CD14-positive monocyte (primary cell): Measurements from ENCODE around the gene HTR3A. TPM values are rescaled to one million over a fixed set of nuclear protein-coding genes. Genes with fewer than 3 reads are reported as not detected.

Source experiments
- DNase-seq, 3 donors: peaks; one replicate each; pipeline ENCODE4 v3.0.0-alpha.2; 2011 to 2022
- H2AFZ ChIP-seq: 2 replicates; pipeline ENCODE4 v1.6.0; 2012; ENCODE audit warnings: mild to moderate bottlenecking, low read depth, low read length, inconsistent platforms; ENCODE audit not compliant: insufficient read depth, poor library complexity, severe bottlenecking
- H3K27ac ChIP-seq, 2 donors: 1 replicate in 1 of 2; 2 replicates in 1 of 2; pipeline ENCODE4 v1.5.1; 2012 to 2013; ENCODE audit warnings: low read length in 2 of 2, control low read depth in 1 of 2, inconsistent platforms in 1 of 2, low read depth in 1 of 2, mild to moderate bottlenecking in 1 of 2
- H3K27me3 ChIP-seq, 2 donors: one replicate each; pipeline versions ENCODE4 v1.6.0 to v1.6.1; 2011 to 2013; ENCODE audit warnings: low read length in 2 of 2; ENCODE audit not compliant: control insufficient read depth in 2 of 2, insufficient read depth in 2 of 2
- H3K36me3 ChIP-seq, 2 donors: replicated peaks in 1 of 2; 1 replicate in 1 of 2; 2 replicates in 1 of 2; pipeline versions ENCODE4 v1.5.1 to v1.6.1; 2012 to 2013; ENCODE audit warnings: low read length in 2 of 2, control low read depth in 1 of 2, inconsistent platforms in 1 of 2, mild to moderate bottlenecking in 1 of 2; ENCODE audit not compliant: insufficient read depth in 2 of 2, control insufficient read depth in 1 of 2
- H3K4me1 ChIP-seq, 2 donors: 1 replicate in 1 of 2; 2 replicates in 1 of 2; pipeline versions ENCODE4 v1.5.1 to v1.6.1; 2012 to 2013; ENCODE audit warnings: low read length in 2 of 2, control low read depth in 1 of 2, inconsistent platforms in 1 of 2, mild to moderate bottlenecking in 1 of 2, moderate library complexity in 1 of 2; ENCODE audit not compliant: insufficient read depth in 2 of 2, control insufficient read depth in 1 of 2
- H3K4me2 ChIP-seq: replicated peaks from 2 replicates; pipeline ENCODE3; 2012; ENCODE audit warnings: low read length, moderate library complexity, mild to moderate bottlenecking; ENCODE audit not compliant: poor library complexity, severe bottlenecking; ENCODE audit errors: extremely low read depth
- H3K4me3 ChIP-seq, 3 experiments: fragments of 200-600 bp in 1 of 3; sonication (generic) in 1 of 3; replicated peaks in 1 of 3; 1 replicate in 2 of 3; 2 replicates in 1 of 3; pipeline ENCODE4 v1.5.1; 2011 to 2013; ENCODE audit warnings: low read length in 3 of 3, mild to moderate bottlenecking in 3 of 3, control low read depth in 2 of 3, low read depth in 2 of 3, inconsistent platforms in 1 of 3, moderate library complexity in 1 of 3
- H3K79me2 ChIP-seq: 2 replicates; pipeline ENCODE4 v1.6.0; 2012; ENCODE audit warnings: mild to moderate bottlenecking, control low read depth, inconsistent platforms, low read length, moderate library complexity; ENCODE audit not compliant: insufficient read depth
- H3K9ac ChIP-seq: 2 replicates; pipeline ENCODE4 v1.6.0; 2017; ENCODE audit warnings: low read length, mild to moderate bottlenecking; ENCODE audit not compliant: insufficient read depth, poor library complexity, severe bottlenecking
- H3K9me3 ChIP-seq, 2 donors: replicated peaks in 1 of 2; 1 replicate in 1 of 2; 2 replicates in 1 of 2; pipeline versions ENCODE4 v1.5.1 to v1.6.1; 2012 to 2013; ENCODE audit warnings: low read length in 2 of 2, control low read depth in 1 of 2; ENCODE audit not compliant: control insufficient read depth in 1 of 2, insufficient read depth in 1 of 2
- H4K20me1 ChIP-seq: 2 replicates; pipeline ENCODE4 v1.6.0; 2012; ENCODE audit warnings: mild to moderate bottlenecking, low read length, control low read depth, moderate library complexity; ENCODE audit not compliant: insufficient read depth
- H3K27ac Mint-ChIP-seq, 7 donors: one replicate each; pipeline ENCODE4 v1.8.0; 2020; ENCODE audit warnings: mild to moderate bottlenecking in 7 of 7, mixed read lengths in 7 of 7, moderate library complexity in 6 of 7, inconsistent platforms in 2 of 7
- H3K27me3 Mint-ChIP-seq, 3 donors: one replicate each; pipeline ENCODE4 v1.8.0; 2021 to 2022; ENCODE audit warnings: low read depth in 3 of 3, mild to moderate bottlenecking in 3 of 3, mixed read lengths in 3 of 3, moderate library complexity in 3 of 3, inconsistent platforms in 1 of 3
- H3K36me3 Mint-ChIP-seq, 2 donors: one replicate each; pipeline ENCODE4 v1.8.0; 2020; ENCODE audit warnings: mixed read lengths in 2 of 2, inconsistent platforms in 1 of 2, mild to moderate bottlenecking in 1 of 2
- H3K4me1 Mint-ChIP-seq: one replicate; pipeline ENCODE4 v1.8.0; 2020; ENCODE audit warnings: mild to moderate bottlenecking, mixed read lengths
- H3K4me3 Mint-ChIP-seq, 2 donors: one replicate each; pipeline ENCODE4 v1.8.0; 2020; ENCODE audit warnings: mild to moderate bottlenecking in 2 of 2, mixed read lengths in 2 of 2, moderate library complexity in 1 of 2
- H3K9me3 Mint-ChIP-seq, 7 donors: one replicate each; pipeline ENCODE4 v1.8.0; 2020 to 2022; ENCODE audit warnings: mixed read lengths in 7 of 7, mild to moderate bottlenecking in 6 of 7, moderate library complexity in 6 of 7, inconsistent platforms in 2 of 7
- WGBS: methylation state at CpG from one replicate; pipeline ENCODE4 v1.1.5; 2013; ENCODE audit warnings: missing lambda C conversion rate; ENCODE audit not compliant: insufficient coverage; 5-methylcytosine and 5-hydroxymethylcytosine counted together
- intact Hi-C, 2 donors: fragments of 100-400 bp; cut with micrococcal nuclease; formaldehyde crosslinking; loops; one replicate each; pipeline versions ENCODE4 v1.15.0 to v1.15.1; 2023
- polyA plus RNA-seq, 3 donors: library from polyadenylated mRNA; depleted of rRNA in 1 of 3; unstranded in 2 of 3; stranded (reverse) in 1 of 3; fragments of 300-500 nt in 2 of 3; fragments of >200 nt in 1 of 3; fragmentation: Illumina TruSeq in 2 of 3; gene quantifications; 1 replicate in 2 of 3; 2 replicates in 1 of 3; pipeline ENCODE4 v1.2.3, GENCODE V29; 2012 to 2021
- TF ChIP-seq, protein P1 (sequence below): fragments of 200-600 bp; IDR thresholded peaks from one replicate; pipeline ENCODE4 v1.8.0; 2022; ENCODE audit warnings: antibody characterized with exemption, mild to moderate bottlenecking

HTR3A gene
- polyA plus RNA-seq, 3 donors, result not detected

DNA sequence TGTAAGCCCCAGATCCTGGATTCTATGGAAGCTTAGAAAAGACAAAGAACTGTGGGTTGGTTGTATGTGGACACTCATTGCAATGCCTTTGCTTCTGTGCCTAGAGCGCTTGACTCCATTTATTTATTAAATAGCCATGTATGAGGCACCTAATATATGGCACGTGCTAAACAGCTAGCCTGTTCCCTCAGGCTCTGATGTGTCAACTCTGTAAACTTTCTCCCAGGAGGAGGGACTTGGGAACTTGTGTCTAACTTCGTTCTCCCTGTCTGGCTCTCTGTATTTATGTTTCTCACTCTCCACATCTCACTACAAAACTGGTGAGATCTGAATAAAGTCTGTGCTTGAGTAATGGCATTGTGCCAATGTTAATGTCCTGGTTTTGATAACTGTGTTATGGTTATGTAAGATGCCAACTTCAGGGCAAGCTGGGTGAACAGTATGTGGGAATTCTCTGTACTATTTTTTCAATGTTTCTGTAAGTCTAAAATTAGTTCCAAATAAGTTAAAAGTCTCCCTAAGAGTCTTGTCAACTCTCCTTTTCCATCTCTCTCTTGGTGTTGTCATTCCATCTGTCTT lies 50.5 kb downstream of the HTR3A start:
- no CpG with 5 or more reads among the region's 3 CpGs for WGBS
- H3K79me2 ChIP-seq, result no peaks in the 10 kb centered on the region
- H3K4me1 ChIP-seq, result no peaks in the 10 kb centered on the region
- H3K4me3 ChIP-seq, result no peak overlapping the region
- intact Hi-C loops, result loop anchor here in 1 of 2 donors (10.0 kb wide), 1 partner anchor 131 kb away; no protein-coding TSS in a partner anchor
- no peak overlapping the region for H3K4me3 Mint-ChIP-seq
- no peaks in the 10 kb centered on the region for H3K9me3 ChIP-seq
- TF ChIP-seq, protein P1, sequence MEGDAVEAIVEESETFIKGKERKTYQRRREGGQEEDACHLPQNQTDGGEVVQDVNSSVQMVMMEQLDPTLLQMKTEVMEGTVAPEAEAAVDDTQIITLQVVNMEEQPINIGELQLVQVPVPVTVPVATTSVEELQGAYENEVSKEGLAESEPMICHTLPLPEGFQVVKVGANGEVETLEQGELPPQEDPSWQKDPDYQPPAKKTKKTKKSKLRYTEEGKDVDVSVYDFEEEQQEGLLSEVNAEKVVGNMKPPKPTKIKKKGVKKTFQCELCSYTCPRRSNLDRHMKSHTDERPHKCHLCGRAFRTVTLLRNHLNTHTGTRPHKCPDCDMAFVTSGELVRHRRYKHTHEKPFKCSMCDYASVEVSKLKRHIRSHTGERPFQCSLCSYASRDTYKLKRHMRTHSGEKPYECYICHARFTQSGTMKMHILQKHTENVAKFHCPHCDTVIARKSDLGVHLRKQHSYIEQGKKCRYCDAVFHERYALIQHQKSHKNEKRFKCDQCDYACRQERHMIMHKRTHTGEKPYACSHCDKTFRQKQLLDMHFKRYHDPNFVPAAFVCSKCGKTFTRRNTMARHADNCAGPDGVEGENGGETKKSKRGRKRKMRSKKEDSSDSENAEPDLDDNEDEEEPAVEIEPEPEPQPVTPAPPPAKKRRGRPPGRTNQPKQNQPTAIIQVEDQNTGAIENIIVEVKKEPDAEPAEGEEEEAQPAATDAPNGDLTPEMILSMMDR, result no peak
- no peak overlapping the region for H3K27ac ChIP-seq
- H3K27me3 Mint-ChIP-seq, result peaks cover 5 to 10% (median 8%) of the 10 kb centered on the region in 3 donors
- peaks cover 0 to 2% of the 10 kb centered on the region in 2 donors for H3K27me3 ChIP-seq
- H3K36me3 Mint-ChIP-seq, result no peaks in the 10 kb centered on the region
- no peaks in the 10 kb centered on the region for H3K36me3 ChIP-seq
- H2AFZ ChIP-seq, result no peak overlapping the region
- H3K4me2 ChIP-seq, result no peak overlapping the region
- DNase-seq, result no peak
- no peaks in the 10 kb centered on the region for H3K4me1 Mint-ChIP-seq
- no peaks in the 10 kb centered on the region for H3K9me3 Mint-ChIP-seq
- no peak overlapping the region for H3K27ac Mint-ChIP-seq
- H3K9ac ChIP-seq, result no peak overlapping the region
- no peaks in the 10 kb centered on the region for H4K20me1 ChIP-seq

DNA sequence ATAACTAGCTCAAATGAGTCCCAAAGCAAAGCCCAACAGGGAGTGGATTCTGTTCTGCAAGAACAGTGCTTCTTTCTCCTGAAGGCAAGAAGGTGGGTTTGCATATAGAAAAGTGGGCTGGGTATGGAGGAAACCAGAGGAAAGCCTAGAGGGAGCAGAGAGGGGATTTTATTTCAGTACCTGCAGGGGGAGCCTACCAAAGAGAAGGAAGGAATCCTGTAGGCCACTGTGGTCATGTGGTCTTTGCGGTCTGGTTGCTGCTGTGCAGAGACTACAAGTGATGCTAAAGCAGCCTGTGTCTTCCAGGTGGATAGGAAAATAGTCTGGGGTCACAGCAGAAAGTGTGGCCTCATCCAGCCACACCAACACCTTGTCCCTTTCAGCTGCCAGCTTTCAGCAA lies 51.4 kb downstream of the HTR3A start:
- DNase-seq, result no peak
- intact Hi-C loops, result loop anchor here in 1 of 2 donors (10.0 kb wide), 1 partner anchor 132 kb away; no protein-coding TSS in a partner anchor
- no peaks in the 10 kb centered on the region for H3K36me3 Mint-ChIP-seq
- Histone ChIP-seq H3K27ac (no peak overlapping the region), H3K9me3 (no peaks in the 10 kb centered on the region), H3K79me2 (no peaks in the 10 kb centered on the region), H2AFZ (no peak overlapping the region), H4K20me1 (no peaks in the 10 kb centered on the region), H3K9ac (no peak overlapping the region), H3K4me1 (peaks cover 3 to 4% of the 10 kb centered on the region in 2 donors), H3K36me3 (no peaks in the 10 kb centered on the region), H3K4me3 (no peak overlapping the region), H3K4me2 (no peak overlapping the region), H3K27me3 (peaks cover 0 to 2% of the 10 kb centered on the region in 2 donors)
- TF ChIP-seq, protein P1, result no peak
- H3K4me1 Mint-ChIP-seq, result peaks cover 5% of the 10 kb centered on the region
- H3K9me3 Mint-ChIP-seq, result no peaks in the 10 kb centered on the region
- H3K4me3 Mint-ChIP-seq, result no peak overlapping the region
- no CpG with 5 or more reads among the region's 1 CpG for WGBS
- no peak overlapping the region for H3K27ac Mint-ChIP-seq
- peaks cover 5 to 12% (median 8%) of the 10 kb centered on the region in 3 donors for H3K27me3 Mint-ChIP-seq
